Liver (tissue), 9 donors: Measurements from ENCODE around the gene C15orf39. TPM values are rescaled to one million over a fixed set of nuclear protein-coding genes. Genes with fewer than 3 reads are reported as not detected.

Source experiments
- DNase-seq: peaks from one replicate; pipeline ENCODE4 v3.0.0-alpha.2; 2017; ENCODE audit warnings: low spot score
- H3K27ac ChIP-seq, 2 donors: one replicate each; pipeline ENCODE4 v1.7.0; 2013; ENCODE audit warnings: inconsistent platforms in 2 of 2, low read length in 2 of 2, control low read depth in 1 of 2, low read depth in 1 of 2, mild to moderate bottlenecking in 1 of 2
- H3K27me3 ChIP-seq, 4 donors: one replicate each; pipeline versions ENCODE4 v1.6.1 to v1.7.0; 2013; ENCODE audit warnings: low read length in 3 of 4, inconsistent platforms in 1 of 4, mild to moderate bottlenecking in 1 of 4, moderate library complexity in 1 of 4; ENCODE audit not compliant: control insufficient read depth in 4 of 4, insufficient read depth in 4 of 4
- H3K36me3 ChIP-seq, 4 donors: one replicate each; pipeline versions ENCODE4 v1.6.1 to v1.7.0; 2013; ENCODE audit warnings: low read length in 3 of 4, mild to moderate bottlenecking in 3 of 4, low read depth in 1 of 4, moderate library complexity in 1 of 4; ENCODE audit not compliant: control insufficient read depth in 4 of 4, insufficient read depth in 3 of 4
- H3K4me1 ChIP-seq, 4 donors: one replicate each; pipeline versions ENCODE4 v1.6.1 to v1.7.0; 2013; ENCODE audit warnings: low read length in 3 of 4, mild to moderate bottlenecking in 3 of 4, moderate library complexity in 1 of 4; ENCODE audit not compliant: control insufficient read depth in 4 of 4, insufficient read depth in 4 of 4
- H3K4me3 ChIP-seq, 3 donors: one replicate each; pipeline versions ENCODE4 v1.6.1 to v1.7.0; 2013; ENCODE audit warnings: low read length in 3 of 3, control low read depth in 1 of 3, low read depth in 1 of 3, mild to moderate bottlenecking in 1 of 3
- H3K9ac ChIP-seq, 2 donors: one replicate each; pipeline ENCODE4 v1.7.0; 2013; ENCODE audit warnings: low read length in 2 of 2, mild to moderate bottlenecking in 2 of 2, moderate library complexity in 2 of 2, control low read depth in 1 of 2, low read depth in 1 of 2
- H3K9me3 ChIP-seq, 4 donors: one replicate each; pipeline versions ENCODE4 v1.6.1 to v1.7.0; 2013; ENCODE audit warnings: low read length in 3 of 4; ENCODE audit not compliant: control insufficient read depth in 4 of 4
- ATF3 ChIP-seq: IDR thresholded peaks from 2 replicates; pipeline ENCODE4 v1.6.1; 2016; ENCODE audit warnings: antibody characterized with exemption
- EGR1 ChIP-seq, 2 donors: IDR thresholded peaks; 2 replicates each; pipeline ENCODE4 v1.6.1; 2016 to 2018; ENCODE audit warnings: antibody characterized with exemption in 2 of 2, low read depth in 2 of 2
- FOXA1 ChIP-seq: IDR thresholded peaks from 2 replicates; pipeline ENCODE4 v1.6.1; 2016; ENCODE audit warnings: antibody characterized with exemption
- FOXA2 ChIP-seq: IDR thresholded peaks from 2 replicates; pipeline ENCODE4 v1.6.1; 2016; ENCODE audit warnings: antibody characterized with exemption
- GABPA ChIP-seq, 2 donors: IDR thresholded peaks in 1 of 2; conservative IDR thresholded peaks in 1 of 2; 2 replicates each; pipeline ENCODE4 v1.6.1; 2016; ENCODE audit warnings: antibody characterized with exemption in 2 of 2, mild to moderate bottlenecking in 1 of 2, moderate library complexity in 1 of 2
- HNF4A ChIP-seq, 2 donors: conservative IDR thresholded peaks; 2 replicates each; pipeline ENCODE4 v1.6.1; 2016; ENCODE audit warnings: antibody characterized with exemption in 2 of 2, mild to moderate bottlenecking in 2 of 2
- HNF4G ChIP-seq: IDR thresholded peaks from 2 replicates; pipeline ENCODE4 v1.6.1; 2016; ENCODE audit warnings: antibody characterized with exemption
- NR2F2 ChIP-seq: IDR thresholded peaks from 2 replicates; pipeline ENCODE4 v1.6.1; 2016; ENCODE audit warnings: antibody characterized with exemption
- RAD21 ChIP-seq, 2 donors: IDR thresholded peaks; 2 replicates each; pipeline ENCODE4 v1.6.1; 2016; ENCODE audit warnings: antibody characterized with exemption in 2 of 2, mild to moderate bottlenecking in 2 of 2
- REST ChIP-seq: IDR thresholded peaks from 2 replicates; pipeline ENCODE4 v1.6.1; 2016; ENCODE audit warnings: antibody characterized with exemption, mild to moderate bottlenecking
- RXRA ChIP-seq, 2 donors: IDR thresholded peaks; 2 replicates each; pipeline ENCODE4 v1.6.1; 2017 to 2018; ENCODE audit warnings: antibody characterized with exemption in 2 of 2, mild to moderate bottlenecking in 1 of 2
- SP1 ChIP-seq: IDR thresholded peaks from 2 replicates; pipeline ENCODE4 v1.6.1; 2018; ENCODE audit warnings: antibody characterized with exemption, mild to moderate bottlenecking
- YY1 ChIP-seq: IDR thresholded peaks from 2 replicates; pipeline ENCODE4 v1.6.1; 2016; ENCODE audit warnings: antibody characterized with exemption, mild to moderate bottlenecking
- ZBTB33 ChIP-seq: IDR thresholded peaks from 2 replicates; pipeline ENCODE4 v1.6.1; 2016; ENCODE audit warnings: antibody characterized with exemption
- WGBS: extraction: QIAGEN DNeasy Blood & Tissue Kit; methylation state at CpG from one replicate; pipeline ENCODE4 v1.1.7; 2013; 5-methylcytosine and 5-hydroxymethylcytosine counted together
- polyA plus RNA-seq, 2 donors: library from polyadenylated mRNA; stranded (reverse) in 1 of 2; unstranded in 1 of 2; fragments of 200-250 nt in 1 of 2; fragments of >200 nt in 1 of 2; fragmentation: Nextera tagmentation in 1 of 2; extraction: Ambion mirVana in 1 of 2; gene quantifications; one replicate each; pipeline versions ENCODE4 v1.2.1 to v1.2.3, GENCODE V29; 2013 to 2015
- total RNA-seq, 2 donors: library from RNA; depleted of rRNA; stranded (reverse); fragments of >200 nt; gene quantifications; one replicate each; pipeline ENCODE4 v1.2.3, GENCODE V29; 2014
- TF ChIP-seq, protein P1 (sequence below): IDR thresholded peaks from 2 replicates; pipeline ENCODE4 v1.6.1; 2016; ENCODE audit warnings: antibody characterized with exemption
- TF ChIP-seq, protein P2 (sequence below): fragments of 150-350 bp; IDR thresholded peaks from 2 replicates; pipeline ENCODE4 v1.5.1; 2017; ENCODE audit warnings: improper control_type of control experiment, low read depth, low read length; ENCODE audit not compliant: missing input control
- donor health status: healthy.
- donor health status: healthy.
- donor health status: healthy.
- donor health status: healthy.
- donor health status: healthy.

Gene C15orf39
- total and polyA plus RNA-seq, 4 donors: 1.2 to 4.0 (median 3.0) TPM

DNA sequence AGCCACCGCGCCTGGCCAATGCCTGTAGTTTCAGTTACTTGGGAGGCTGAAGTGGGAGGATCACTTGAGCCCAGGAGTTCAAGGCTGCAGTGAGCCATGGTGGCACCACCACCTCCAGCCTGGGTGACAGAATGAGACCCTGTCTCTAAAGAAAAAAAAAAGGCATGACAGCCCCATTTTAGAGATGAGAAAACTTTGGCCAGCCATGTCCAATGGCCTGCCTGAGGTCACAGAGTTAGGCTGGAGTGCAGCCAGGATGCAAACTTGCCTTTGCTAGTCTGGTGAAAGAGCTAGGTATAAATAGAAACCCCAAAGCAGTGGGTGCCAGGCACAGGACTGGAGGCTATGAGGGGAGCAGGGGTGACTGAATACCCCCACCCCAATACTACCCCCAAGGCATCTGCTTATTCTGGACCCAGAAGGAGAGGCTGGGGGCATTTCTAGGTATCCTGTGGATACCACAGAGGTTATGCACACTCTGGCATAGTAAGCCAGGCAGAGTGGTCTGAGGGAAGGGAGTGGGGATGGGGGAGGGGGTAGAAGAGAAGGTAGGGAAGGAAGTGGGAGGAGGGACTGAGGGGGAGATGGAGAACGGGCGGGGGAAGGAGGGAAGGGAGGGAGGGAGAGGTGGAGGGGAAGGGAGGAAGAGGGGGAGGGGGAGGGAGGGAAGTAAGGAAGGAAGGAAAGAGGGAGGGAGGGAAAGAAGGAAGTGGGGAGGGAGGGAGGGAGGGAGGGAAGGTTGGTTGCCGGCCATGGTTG lies 16.2 kb upstream of the C15orf39 start:
- no peak overlapping the region for H3K27ac ChIP-seq
- H3K27me3 ChIP-seq: no peaks in the 10 kb centered on the region
- H3K9ac ChIP-seq: no peak overlapping the region
- DNase-seq: no peak
- H3K4me1 ChIP-seq: no peaks in the 10 kb centered on the region
- no peaks in the 10 kb centered on the region for H3K36me3 ChIP-seq
- TF ChIP-seq FOXA1 (no peak), ATF3 (no peak), ZBTB33 (no peak), RXRA (IDR thresholded peaks at IDR 0.05) (no peak), HNF4G (no peak), REST (no peak), GABPA (IDR thresholded peaks at IDR 0.05 in 1 of 2, conservative IDR thresholded peaks at IDR 0.05 in 1 of 2) (no peak), FOXA2 (no peak), RAD21 (IDR thresholded peaks at IDR 0.05) (no peak), SP1 (no peak), EGR1 (IDR thresholded peaks at IDR 0.05; ENCODE audit: low read depth in 2 of 2) (no peak), NR2F2 (no peak), YY1 (no peak), HNF4A (conservative IDR thresholded peaks at IDR 0.05) (no peak)
- TF ChIP-seq, protein P1, sequence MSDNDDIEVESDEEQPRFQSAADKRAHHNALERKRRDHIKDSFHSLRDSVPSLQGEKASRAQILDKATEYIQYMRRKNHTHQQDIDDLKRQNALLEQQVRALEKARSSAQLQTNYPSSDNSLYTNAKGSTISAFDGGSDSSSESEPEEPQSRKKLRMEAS: no peak
- TF ChIP-seq, protein P2, sequence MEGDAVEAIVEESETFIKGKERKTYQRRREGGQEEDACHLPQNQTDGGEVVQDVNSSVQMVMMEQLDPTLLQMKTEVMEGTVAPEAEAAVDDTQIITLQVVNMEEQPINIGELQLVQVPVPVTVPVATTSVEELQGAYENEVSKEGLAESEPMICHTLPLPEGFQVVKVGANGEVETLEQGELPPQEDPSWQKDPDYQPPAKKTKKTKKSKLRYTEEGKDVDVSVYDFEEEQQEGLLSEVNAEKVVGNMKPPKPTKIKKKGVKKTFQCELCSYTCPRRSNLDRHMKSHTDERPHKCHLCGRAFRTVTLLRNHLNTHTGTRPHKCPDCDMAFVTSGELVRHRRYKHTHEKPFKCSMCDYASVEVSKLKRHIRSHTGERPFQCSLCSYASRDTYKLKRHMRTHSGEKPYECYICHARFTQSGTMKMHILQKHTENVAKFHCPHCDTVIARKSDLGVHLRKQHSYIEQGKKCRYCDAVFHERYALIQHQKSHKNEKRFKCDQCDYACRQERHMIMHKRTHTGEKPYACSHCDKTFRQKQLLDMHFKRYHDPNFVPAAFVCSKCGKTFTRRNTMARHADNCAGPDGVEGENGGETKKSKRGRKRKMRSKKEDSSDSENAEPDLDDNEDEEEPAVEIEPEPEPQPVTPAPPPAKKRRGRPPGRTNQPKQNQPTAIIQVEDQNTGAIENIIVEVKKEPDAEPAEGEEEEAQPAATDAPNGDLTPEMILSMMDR: no peak
- no peak overlapping the region for H3K4me3 ChIP-seq
- no peaks in the 10 kb centered on the region for H3K9me3 ChIP-seq
- 75% methylated on average over 5 of the region's 5 CpGs for WGBS
